HepG2 (cell line): ENCODE data around the gene C2CD2. TPM values are rescaled to one million over a fixed set of nuclear protein-coding genes. Genes with fewer than 3 reads are reported as not detected.
"Not testable (repeated sequence)": the region's sequence is repeated elsewhere in the genome, so short reads cannot be mapped to it uniquely, and the experiment has no call there.

Experiments used
- ATAC-seq: fragments of 200-7000 bp; cut with Tn5 transposase; 3 replicates; pipeline ENCODE4 v1.9.1; 2020; ENCODE audit warnings: mild to moderate bottlenecking, moderate library complexity
- BruUV-seq: library from RNA; stranded (reverse); fragments of 400-500 nt; replicated peaks from 2 replicates; lab custom pipeline; 2021; lab: Mats Ljungman, UMichigan
- CTCF ChIA-PET: fragments of 300-600 bp; formaldehyde crosslinking; extraction: SDS; loops from one replicate; lab custom pipeline; 2021; ENCODE audit warnings: low total read pairs, inconsistent platforms, low intra/inter-chr PET ratio; lab: Yijun Ruan, JAX
- POLR2A ChIA-PET: fragments of 350-600 bp; sonication (Branson Sonifier 250); formaldehyde crosslinking; loops from one replicate; lab custom pipeline; 2020; ENCODE audit warnings: antibody characterized with exemption, inconsistent platforms; lab: Yijun Ruan, JAX
- DNase-seq: peaks from one replicate; pipeline ENCODE4 v3.0.0-alpha.2; 2015; ENCODE audit warnings: low spot score
- FAIRE-seq: peaks from 3 replicates; lab custom pipeline; 2011; peaks lifted over from hg19 to GRCh38; lab: Jason Lieb, UNC
- H2AFZ ChIP-seq: one replicate; pipeline ENCODE4 v1.6.1; 2011; ENCODE audit warnings: low read length, inconsistent platforms
- H3K27ac ChIP-seq: fragments of 300-600 bp; 3 replicates; pipeline ENCODE4 v1.8.0; 2011; ENCODE audit warnings: mixed run types, mild to moderate bottlenecking, mixed read lengths, low read length, inconsistent platforms; ENCODE audit not compliant: insufficient read depth; ENCODE audit errors: extremely low read length
- H3K27me3 ChIP-seq, 2 experiments: fragments of 200-600 bp in 1 of 2; 2 replicates in 1 of 2; 3 replicates in 1 of 2; pipeline versions ENCODE4 v1.6.0 to v1.8.0; 2011; ENCODE audit warnings: low read length in 2 of 2, mild to moderate bottlenecking in 2 of 2, moderate library complexity in 2 of 2, inconsistent platforms in 1 of 2; ENCODE audit not compliant: insufficient read depth in 2 of 2, control insufficient read depth in 1 of 2
- H3K36me3 ChIP-seq, 2 experiments: fragments of 200-600 bp in 1 of 2; replicated peaks in 1 of 2; 2 replicates in 1 of 2; 3 replicates in 1 of 2; pipeline versions ENCODE4 v1.5.1 to v1.8.0; 2011; ENCODE audit warnings: low read length in 2 of 2, inconsistent platforms in 1 of 2; ENCODE audit not compliant: insufficient read depth in 2 of 2, control insufficient read depth in 1 of 2
- H3K4me1 ChIP-seq: 2 replicates; pipeline ENCODE4 v1.5.1; 2012; ENCODE audit warnings: low read length, inconsistent platforms; ENCODE audit not compliant: insufficient read depth
- H3K4me2 ChIP-seq: 2 replicates; pipeline ENCODE4 v1.6.0; 2011; ENCODE audit warnings: low read depth, low read length, inconsistent platforms
- H3K4me3 ChIP-seq, 3 experiments: fragments of 200-600 bp in 1 of 3; sonication (generic), shearing (Covaris generic) in 1 of 3; replicated peaks in 1 of 3; 2 replicates each; pipeline ENCODE4 v1.5.1; 2011 to 2016; ENCODE audit warnings: low read length in 3 of 3, inconsistent platforms in 2 of 3, low read depth in 2 of 3, mild to moderate bottlenecking in 2 of 3, control low read depth in 1 of 3, mixed read lengths in 1 of 3; ENCODE audit not compliant: insufficient read depth in 1 of 3
- H3K79me2 ChIP-seq: one replicate; pipeline ENCODE4 v1.6.1; 2011; ENCODE audit warnings: low read length, inconsistent platforms; ENCODE audit not compliant: insufficient read depth
- H3K9ac ChIP-seq: 2 replicates; pipeline ENCODE4 v1.6.0; 2011; ENCODE audit warnings: mild to moderate bottlenecking, low read depth, low read length, inconsistent platforms; ENCODE audit not compliant: insufficient read depth
- H3K9me3 ChIP-seq: 2 replicates; pipeline ENCODE4 v1.5.1; 2012; ENCODE audit warnings: mild to moderate bottlenecking, low read length
- H4K20me1 ChIP-seq: 2 replicates; pipeline ENCODE4 v1.6.0; 2011; ENCODE audit warnings: inconsistent platforms, mild to moderate bottlenecking, low read length, moderate library complexity; ENCODE audit not compliant: insufficient read depth
- EP300 ChIP-seq, 3 experiments: sonication (generic) in 1 of 3; formaldehyde crosslinking in 1 of 3; IDR thresholded peaks; 2 replicates each; pipeline versions ENCODE4 v1.5.1 to v1.6.1; 2011 to 2020; ENCODE audit warnings: low read depth in 2 of 3, low read length in 2 of 3, borderline replicate concordance in 1 of 3, improper control_type of control experiment in 1 of 3, mild to moderate bottlenecking in 1 of 3, missing genetic modification reagents in 1 of 3, moderate library complexity in 1 of 3
- HNRNPL ChIP-seq: fragments of 200-400 bp; formaldehyde crosslinking; IDR thresholded peaks from 2 replicates; pipeline ENCODE4 v1.6.1; 2017; ENCODE audit warnings: mild to moderate bottlenecking, low read depth, low read length
- KAT7 ChIP-seq: IDR thresholded peaks from 2 replicates; pipeline ENCODE4 v1.6.1; 2018; ENCODE audit warnings: borderline replicate concordance, missing compliant biosample characterization
- NFE2L2 ChIP-seq: fragments of 150-350 bp; IDR thresholded peaks from 2 replicates; pipeline ENCODE4 v1.6.1; 2014; ENCODE audit warnings: low read length
- NR2F6 ChIP-seq, 2 experiments: IDR thresholded peaks; 2 replicates each; pipeline ENCODE4 v1.6.1; 2016; ENCODE audit warnings: antibody characterized with exemption in 1 of 2, mild to moderate bottlenecking in 1 of 2
- TAF1 ChIP-seq: sonication (generic); formaldehyde crosslinking; IDR thresholded peaks from 2 replicates; pipeline ENCODE4 v1.4.0; 2020; ENCODE audit warnings: missing genetic modification reagents
- ZNF605 ChIP-seq: sonication (generic); formaldehyde crosslinking; IDR thresholded peaks from 2 replicates; pipeline ENCODE4 v1.8.0; 2022; ENCODE audit warnings: mild to moderate bottlenecking, missing genetic modification reagents
- ZNF782 ChIP-seq: sonication (generic); formaldehyde crosslinking; IDR thresholded peaks from 2 replicates; pipeline ENCODE4 v1.4.0; 2020; ENCODE audit warnings: missing genetic modification reagents, mild to moderate bottlenecking, borderline replicate concordance
- WGBS: methylation state at CpG from one replicate; pipeline ENCODE4 v1.1.6; 2017; ENCODE audit warnings: low lambda C conversion rate; 5-methylcytosine and 5-hydroxymethylcytosine counted together
- in situ Hi-C: cut with HindIII; loops from 2 replicates; pipeline ENCODE4 v1.10.0; 2017; ENCODE audit warnings: low pct_unique_long_range_greater_than_20kb; ENCODE audit not compliant: extremely low pct_ligation_motif_present
- intact Hi-C: fragments of 100-400 bp; cut with micrococcal nuclease; formaldehyde crosslinking; loops from one replicate; pipeline ENCODE4 v1.10.0; 2022; ENCODE audit not compliant: unreplicated experiment
- polyA plus RNA-seq, 8 experiments: library from polyadenylated mRNA; depleted of rRNA in 3 of 8; stranded (reverse) in 7 of 8; unstranded in 1 of 8; fragments of >200 nt; fragmentation: Illumina TruSeq in 4 of 8; extraction: Trizol in 4 of 8; gene quantifications; 2 replicates each; pipeline versions ENCODE4 v1.2.1 to v1.2.3, GENCODE V29; 2011 to 2016; ENCODE audit warnings: low read depth in 4 of 8, missing spikeins in 1 of 8, mixed read lengths in 1 of 8; ENCODE audit not compliant: insufficient read depth in 1 of 8
- total RNA-seq, 5 experiments: library from RNA; depleted of rRNA; stranded (reverse); fragments of >200 nt; fragmentation: Illumina TruSeq; extraction: Trizol; gene quantifications; 2 replicates each; pipeline ENCODE4 v1.2.3, GENCODE V29; 2016; ENCODE audit warnings: low read depth in 1 of 5
- TF ChIP-seq, protein P1 (sequence below): sonication (generic); formaldehyde crosslinking; IDR thresholded peaks from 2 replicates; pipeline ENCODE4 v1.5.1; 2020; ENCODE audit warnings: missing genetic modification reagents, mild to moderate bottlenecking, borderline replicate concordance
- TF ChIP-seq, protein P2 (sequence below): sonication (generic); formaldehyde crosslinking; IDR thresholded peaks from 2 replicates; pipeline ENCODE4 v1.8.1; 2023; ENCODE audit warnings: mild to moderate bottlenecking, missing genetic modification reagents

Gene C2CD2
- total and polyA plus RNA-seq, 2 of the 13 experiments (the other 11 are each of a cell fraction or from before 2014, with no cell fraction given), result 12.5 to 19.7 TPM

DNA sequence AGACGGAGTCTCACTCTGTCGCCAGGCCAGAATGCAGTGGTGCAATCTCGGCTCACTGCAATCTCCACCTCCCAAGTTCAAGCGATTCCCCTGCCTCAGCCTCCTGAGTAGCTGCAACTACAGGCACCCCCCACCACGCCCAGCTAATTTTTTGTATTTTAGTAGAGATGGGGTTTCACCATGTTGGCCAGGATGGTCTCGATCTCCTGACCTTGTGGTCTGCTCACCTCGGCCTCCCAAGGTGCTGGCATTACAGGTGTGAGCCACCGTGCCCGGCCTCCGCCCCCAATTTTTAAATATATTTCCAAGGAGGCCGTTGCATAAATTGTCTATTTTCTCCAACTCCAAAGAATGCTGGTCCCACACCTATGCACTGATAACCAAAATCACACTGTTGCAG, 5.9 kb upstream of the C2CD2 start:
- H3K36me3 ChIP-seq, BruUV-seq, H3K79me2 ChIP-seq, ATAC-seq, H3K9me3 ChIP-seq, H3K9ac ChIP-seq, H3K4me2 ChIP-seq, CTCF ChIA-PET, H2AFZ ChIP-seq, H3K27ac ChIP-seq, H4K20me1 ChIP-seq, DNase-seq, H3K4me3 ChIP-seq, FAIRE-seq: not testable (repeated sequence)
- peaks cover 69% of the 10 kb centered on the region for H3K4me1 ChIP-seq
- POLR2A ChIA-PET, result interaction anchor here (2.5 kb wide), 1 partner anchor 82 kb away, joined by 6 read pairs; no protein-coding TSS in a partner anchor
- WGBS, result 83% methylated on average over 11 of the region's 11 CpGs
- peaks cover 2 to 30% of the 10 kb centered on the region in 2 experiments; a peak in 4 of 5 replicates for H3K27me3 ChIP-seq
- intact Hi-C loops (loop anchor here (2.0 kb wide), 2 partner anchors 15 to 81 kb away; partner anchors contain the start of gene PRDM15), in situ Hi-C loops (loop anchor here (10.0 kb wide), 1 partner anchor 155 kb away; no protein-coding TSS in a partner anchor)

DNA sequence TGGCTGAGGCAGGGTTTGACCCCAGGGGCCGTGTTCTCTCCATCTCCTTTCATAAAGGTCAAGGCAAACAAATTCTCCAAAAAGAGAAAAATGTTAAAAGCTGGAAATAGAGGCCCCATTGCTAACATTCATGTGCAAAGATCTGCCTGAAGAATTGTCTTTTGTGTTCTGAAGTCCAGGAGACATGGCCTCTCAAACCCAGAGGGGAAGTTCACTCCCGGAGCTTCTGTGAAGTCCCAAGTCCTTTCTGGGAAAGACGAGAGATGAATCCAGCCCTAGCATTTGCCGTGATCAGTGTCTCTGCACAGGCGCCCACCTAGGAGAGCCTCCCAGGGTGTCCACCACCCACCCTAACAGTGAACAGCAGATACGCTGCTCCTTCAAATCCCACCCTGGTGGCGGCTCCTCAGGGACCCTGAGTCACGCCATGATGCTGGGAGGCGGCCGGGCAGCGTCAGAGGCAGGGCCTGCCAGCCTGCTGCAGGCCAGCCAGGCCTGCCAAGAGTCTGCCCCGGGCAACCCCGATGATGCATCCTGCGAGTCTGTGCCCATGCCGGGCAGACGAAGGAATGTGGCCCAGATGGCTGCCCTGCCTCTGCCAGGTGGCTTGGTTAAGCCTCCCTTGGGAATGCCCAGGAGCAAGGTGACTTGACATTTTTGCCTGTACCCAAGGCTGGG, 5.2 kb upstream of the C2CD2 start:
- no peaks in the 10 kb centered on the region for H3K79me2 ChIP-seq
- intact Hi-C loops (loop anchor here (2.0 kb wide), 1 partner anchor 80 kb away; the partner anchor contains the start of gene PRDM15), in situ Hi-C loops (loop anchor here (10.0 kb wide), 1 partner anchor 156 kb away; no protein-coding TSS in a partner anchor)
- FAIRE-seq (no peak), ATAC-seq (no peak; the same call in 2 of the 3 replicates), DNase-seq (no peak)
- no peaks in the 10 kb centered on the region for H4K20me1 ChIP-seq
- POLR2A ChIA-PET, result no interaction called here
- CTCF ChIA-PET, result no interaction called here
- peaks cover 2 to 23% of the 10 kb centered on the region in 2 experiments; a peak in 3 of 5 replicates for H3K27me3 ChIP-seq
- WGBS, result 0% methylated on average over 2 of the region's 16 CpGs
- H3K9ac ChIP-seq, result no peak overlapping the region
- H2AFZ ChIP-seq, result no peak overlapping the region
- H3K9me3 ChIP-seq, result no peaks in the 10 kb centered on the region
- peaks cover 73% of the 10 kb centered on the region for H3K4me1 ChIP-seq
- H3K27ac ChIP-seq, result no peak overlapping the region
- BruUV-seq, result no TSS peak
- H3K4me3 ChIP-seq, result peak overlapping the region in 2 of 3 experiments; percentile 14 to 61; a peak in 2 of 6 replicates
- no peaks in the 10 kb centered on the region for H3K36me3 ChIP-seq
- TF ChIP-seq KAT7 (CRISPR knock-in tag), result no peak
- 0 out of 2 replicates have a peak, but pooled peaks have one; percentile 16 for TF ChIP-seq TAF1
- TF ChIP-seq HNRNPL, result peak; percentile 69; the same call in 1 of the 2 replicates
- TF ChIP-seq ZNF782, result no peak
- peak in 1 of 2 experiments; percentile 38; a peak in 1 of 4 replicates for TF ChIP-seq EP300 (IDR thresholded peaks at IDR 0.05; ENCODE audit: low read depth in 2 of 2, low read length in 2 of 2)
- TF ChIP-seq EP300 (CRISPR knock-in tag; IDR thresholded peaks at IDR 0.05; ENCODE audit: borderline replicate concordance), result no peak
- TF ChIP-seq, protein P1, sequence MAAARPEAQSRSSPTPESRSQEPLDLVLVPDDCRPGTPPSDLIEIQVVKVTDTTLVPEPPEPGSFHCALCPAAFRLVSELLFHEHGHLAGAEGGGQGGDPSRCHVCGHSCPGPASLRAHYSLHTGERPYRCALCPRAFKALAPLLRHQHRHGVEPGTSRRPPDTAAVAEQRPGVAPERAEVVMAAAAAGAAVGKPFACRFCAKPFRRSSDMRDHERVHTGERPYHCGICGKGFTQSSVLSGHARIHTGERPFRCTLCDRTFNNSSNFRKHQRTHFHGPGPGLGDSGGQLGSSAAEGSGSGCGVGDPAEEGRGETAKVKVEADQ (CRISPR knock-in tag), result peak; percentile 8; the same call in 1 of the 2 replicates
- no peak for TF ChIP-seq ZNF605 (CRISPR knock-in tag)
- TF ChIP-seq NR2F6 (IDR thresholded peaks at IDR 0.05), result peak; percentile 55
- no peak for TF ChIP-seq NR2F6 (CRISPR knock-in tag; IDR thresholded peaks at IDR 0.05)
- 0 out of 2 replicates have a peak, but pooled peaks have one; percentile 7 for TF ChIP-seq NFE2L2
- TF ChIP-seq, protein P2, sequence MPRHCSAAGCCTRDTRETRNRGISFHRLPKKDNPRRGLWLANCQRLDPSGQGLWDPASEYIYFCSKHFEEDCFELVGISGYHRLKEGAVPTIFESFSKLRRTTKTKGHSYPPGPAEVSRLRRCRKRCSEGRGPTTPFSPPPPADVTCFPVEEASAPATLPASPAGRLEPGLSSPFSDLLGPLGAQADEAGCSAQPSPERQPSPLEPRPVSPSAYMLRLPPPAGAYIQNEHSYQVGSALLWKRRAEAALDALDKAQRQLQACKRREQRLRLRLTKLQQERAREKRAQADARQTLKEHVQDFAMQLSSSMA (CRISPR knock-in tag), result no peak
- peak overlapping the region; percentile 83 for H3K4me2 ChIP-seq
